K562 (cell line): ENCODE results near the gene GADL1. TPM values are rescaled to one million over a fixed set of nuclear protein-coding genes. Genes with fewer than 3 reads are reported as not detected.

ENCODE experiments used
- ATAC-seq: fragments of 200-7000 bp; cut with Tn5 transposase; 3 replicates; pipeline ENCODE4 v1.9.1; 2020; ENCODE audit warnings: moderate library complexity
- BruUV-seq: library from RNA; stranded (reverse); fragments of 400-500 nt; replicated peaks from 2 replicates; lab custom pipeline; 2021; lab: Mats Ljungman, UMichigan
- CTCF ChIA-PET: fragments of 300-600 bp; formaldehyde crosslinking; extraction: SDS; loops from one replicate; lab custom pipeline; 2021; ENCODE audit warnings: low intra/inter-chr PET ratio; lab: Yijun Ruan, JAX
- POLR2A ChIA-PET: fragments of 300-600, 350-650 bp; sonication (Branson Sonifier 250); formaldehyde crosslinking; extraction: SDS; loops from one replicate; lab custom pipeline; 2021; ENCODE audit warnings: antibody characterized with exemption, inconsistent platforms; lab: Yijun Ruan, JAX
- DNase-seq, 4 experiments: peaks; one replicate each; pipeline versions ENCODE4 v3.0.0 to v3.0.0-alpha.2; 2011 to 2018; ENCODE audit warnings: low spot score in 3 of 4, mixed read lengths in 3 of 4; ENCODE audit errors: extremely low read depth in 1 of 4
- FAIRE-seq: peaks from 2 replicates; lab custom pipeline; 2011; peaks lifted over from hg19 to GRCh38; lab: Jason Lieb, UNC
- H2AFZ ChIP-seq: 2 replicates; pipeline ENCODE4 v1.6.0; 2011; ENCODE audit warnings: low read depth, low read length, control low read depth, inconsistent platforms
- H3K27ac ChIP-seq: fragments of 200-600 bp; 3 replicates; pipeline ENCODE4 v1.8.0; 2011; ENCODE audit warnings: low read depth, mild to moderate bottlenecking, control low read depth, inconsistent platforms, low read length, moderate library complexity, mixed read lengths; ENCODE audit errors: extremely low read depth
- H3K27me3 ChIP-seq, 2 experiments: fragments of 300-600 bp in 1 of 2; 2 replicates in 1 of 2; 3 replicates in 1 of 2; pipeline versions ENCODE4 v1.6.0 to v1.8.0; 2011; ENCODE audit warnings: inconsistent platforms in 2 of 2, low read length in 2 of 2, mild to moderate bottlenecking in 1 of 2, mixed read lengths in 1 of 2, moderate library complexity in 1 of 2; ENCODE audit not compliant: control insufficient read depth in 2 of 2, insufficient read depth in 2 of 2
- H3K36me3 ChIP-seq: fragments of 300-600 bp; 3 replicates; pipeline ENCODE4 v1.8.0; 2011; ENCODE audit warnings: mild to moderate bottlenecking, low read length, inconsistent platforms; ENCODE audit not compliant: control insufficient read depth, insufficient read depth
- H3K4me1 ChIP-seq, 2 experiments: fragments of 200-600 bp in 1 of 2; replicated peaks in 1 of 2; 2 replicates in 1 of 2; 3 replicates in 1 of 2; pipeline versions ENCODE4 v1.5.1 to v1.8.0; 2011; ENCODE audit warnings: inconsistent platforms in 2 of 2, low read length in 2 of 2, mild to moderate bottlenecking in 1 of 2, mixed read lengths in 1 of 2, moderate library complexity in 1 of 2; ENCODE audit not compliant: control insufficient read depth in 2 of 2, insufficient read depth in 2 of 2
- H3K4me2 ChIP-seq: 2 replicates; pipeline ENCODE4 v1.6.1; 2011; ENCODE audit warnings: low read length, control low read depth, inconsistent platforms, mixed read lengths; ENCODE audit not compliant: insufficient read depth
- H3K4me3 ChIP-seq: fragments of 200-600 bp; sonication (generic), shearing (Covaris generic); 2 replicates; pipeline ENCODE4 v1.5.1; 2016; ENCODE audit warnings: control low read depth, inconsistent platforms
- H3K79me2 ChIP-seq: fragments of 200-600 bp; 3 replicates; pipeline ENCODE4 v1.8.0; 2011; ENCODE audit warnings: low read length, inconsistent platforms; ENCODE audit not compliant: control insufficient read depth, insufficient read depth
- H3K9ac ChIP-seq, 2 experiments: 2 replicates each; pipeline versions ENCODE4 v1.6.0 to v1.6.1; 2011; ENCODE audit warnings: low read depth in 2 of 2, low read length in 2 of 2, control low read depth in 1 of 2, inconsistent platforms in 1 of 2, mild to moderate bottlenecking in 1 of 2, mixed read lengths in 1 of 2; ENCODE audit not compliant: insufficient read depth in 1 of 2
- H3K9me1 ChIP-seq: one replicate; pipeline ENCODE4 v1.6.0; 2011; ENCODE audit warnings: inconsistent platforms, mild to moderate bottlenecking, low read length, moderate library complexity; ENCODE audit not compliant: control insufficient read depth, insufficient read depth
- H3K9me3 ChIP-seq: replicated peaks from 2 replicates; pipeline ENCODE4 v1.5.1; 2011; ENCODE audit warnings: low read depth, low read length, inconsistent platforms; ENCODE audit not compliant: control insufficient read depth, insufficient read depth
- H4K20me1 ChIP-seq: replicated peaks from 2 replicates; pipeline ENCODE4 v1.6.1; 2011; ENCODE audit warnings: low read length, inconsistent platforms, mixed read lengths; ENCODE audit not compliant: control insufficient read depth, insufficient read depth
- ARHGAP35 ChIP-seq: fragments of 450-650 bp; IDR thresholded peaks from 2 replicates; pipeline ENCODE4 v1.6.1; 2018; ENCODE audit not compliant: partially characterized antibody
- C11orf30 ChIP-seq: fragments of 450-650 bp; IDR thresholded peaks from 2 replicates; pipeline ENCODE4 v1.6.1; 2016; ENCODE audit warnings: low read depth, mild to moderate bottlenecking
- MAFG ChIP-seq: fragments of 450-650 bp; conservative IDR thresholded peaks from 2 replicates; pipeline ENCODE4 v1.6.1; 2016; ENCODE audit warnings: missing genetic modification characterization, missing compliant biosample characterization
- POLR2AphosphoS2 ChIP-seq: IDR thresholded peaks from 2 replicates; pipeline ENCODE4 v1.6.1; 2012; ENCODE audit warnings: low read length, improper control_type of control experiment
- PPARD ChIP-seq: fragments of 250-450 bp; sonication (Bioruptor Pico); IDR thresholded peaks from 2 replicates; pipeline ENCODE4 v1.8.0; 2022; ENCODE audit warnings: inconsistent platforms, mild to moderate bottlenecking, moderate library complexity
- PURB ChIP-seq: sonication (generic); formaldehyde crosslinking; IDR thresholded peaks from 2 replicates; pipeline ENCODE4 v1.9.0; 2021; ENCODE audit warnings: low read depth, mild to moderate bottlenecking, missing genetic modification reagents
- ZNF316 ChIP-seq: fragments of 450-650 bp; IDR thresholded peaks from 2 replicates; pipeline ENCODE4 v1.6.1; 2016
- ZNF347 ChIP-seq: fragments of 450-650 bp; formaldehyde crosslinking; IDR thresholded peaks from 2 replicates; pipeline ENCODE4 v1.4.0; 2020; ENCODE audit warnings: low read depth, mild to moderate bottlenecking, moderate library complexity
- ZNF586 ChIP-seq: fragments of 450-650 bp; formaldehyde crosslinking; conservative IDR thresholded peaks from 2 replicates; pipeline ENCODE4 v1.4.0; 2020; ENCODE audit warnings: mild to moderate bottlenecking, moderate library complexity
- WGBS: fragments of 100-300 bp; shearing (Covaris generic); methylation state at CpG from one replicate; pipeline ENCODE4 v1.1.6; 2016; ENCODE audit warnings: low coverage, mixed read lengths; ENCODE audit not compliant: insufficient coverage; ENCODE audit errors: missing lambda C conversion rate; 5-methylcytosine and 5-hydroxymethylcytosine counted together
- in situ Hi-C: fragments of 300-500 bp; cut with MboI; formaldehyde crosslinking; loops from 4 replicates; pipeline ENCODE4 v1.15.0; 2018; ENCODE audit warnings: inconsistent platforms, mixed read lengths
- intact Hi-C: fragments of 100-400 bp; cut with micrococcal nuclease; formaldehyde crosslinking; loops from 2 replicates; pipeline ENCODE4 v1.14.2; 2022
- polyA plus RNA-seq, 8 experiments: library from polyadenylated mRNA; depleted of rRNA in 4 of 8; stranded (reverse) in 5 of 8; unstranded in 3 of 8; fragments of >200 nt; fragmentation: Nextera tagmentation in 2 of 8; fragmentation: Illumina TruSeq in 1 of 8; extraction: Ambion mirVana in 2 of 8; extraction: Trizol in 1 of 8; gene quantifications; 2 replicates each; pipeline versions ENCODE4 v1.2.1 to v1.2.3, GENCODE V29; 2011 to 2014; ENCODE audit warnings: inconsistent platforms in 1 of 8, missing spikeins in 1 of 8
- total RNA-seq, 7 experiments: library from RNA; depleted of rRNA in 6 of 7; stranded (reverse); fragments of >200 nt in 6 of 7; fragmentation: Illumina TruSeq in 2 of 7; extraction: Trizol in 2 of 7; gene quantifications; 2 replicates each; pipeline versions ENCODE4 v1.2.1 to v1.2.3, GENCODE V29; 2011 to 2021; ENCODE audit warnings: low replicate concordance in 1 of 7
- TF ChIP-seq, protein P1 (sequence below), 2 experiments: fragments of 200-800 bp in 1 of 2; sonication (Bioruptor generic) in 1 of 2; sonication (generic) in 1 of 2; formaldehyde crosslinking in 1 of 2; IDR thresholded peaks in 1 of 2; conservative IDR thresholded peaks in 1 of 2; 2 replicates each; pipeline versions ENCODE4 v1.5.0 to v1.6.1; 2016 to 2020; ENCODE audit warnings: missing compliant biosample characterization in 1 of 2, missing genetic modification characterization in 1 of 2, missing genetic modification reagents in 1 of 2
- TF ChIP-seq, protein P2 (sequence below): IDR thresholded peaks from 2 replicates; pipeline ENCODE4 v1.6.1; 2011; ENCODE audit not compliant: insufficient read length; ENCODE audit errors: extremely low read depth

Gene GADL1
- total and polyA plus RNA-seq, 9 of the 15 experiments (the other 6 are each of a cell fraction or from before 2014, with no cell fraction given) = 0.07 TPM; not detected in 8

DNA sequence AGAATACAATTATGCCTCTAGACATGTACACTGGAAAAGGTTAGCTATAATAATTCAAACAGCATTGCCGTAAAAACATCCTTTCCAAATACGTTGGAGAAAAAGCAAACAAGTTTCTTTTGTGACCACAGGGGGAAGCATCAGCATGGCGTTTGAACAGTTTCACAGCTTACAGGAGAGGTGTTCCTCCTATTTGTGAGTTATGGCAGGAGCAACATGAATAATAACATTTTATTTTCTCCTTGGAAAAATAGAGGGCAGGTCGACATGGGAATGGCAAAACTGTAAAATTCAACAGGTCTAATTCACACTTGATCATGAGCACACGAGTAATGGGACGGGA, 39.7 kb upstream of the GADL1 start (continued):
- TF ChIP-seq, protein P1, sequence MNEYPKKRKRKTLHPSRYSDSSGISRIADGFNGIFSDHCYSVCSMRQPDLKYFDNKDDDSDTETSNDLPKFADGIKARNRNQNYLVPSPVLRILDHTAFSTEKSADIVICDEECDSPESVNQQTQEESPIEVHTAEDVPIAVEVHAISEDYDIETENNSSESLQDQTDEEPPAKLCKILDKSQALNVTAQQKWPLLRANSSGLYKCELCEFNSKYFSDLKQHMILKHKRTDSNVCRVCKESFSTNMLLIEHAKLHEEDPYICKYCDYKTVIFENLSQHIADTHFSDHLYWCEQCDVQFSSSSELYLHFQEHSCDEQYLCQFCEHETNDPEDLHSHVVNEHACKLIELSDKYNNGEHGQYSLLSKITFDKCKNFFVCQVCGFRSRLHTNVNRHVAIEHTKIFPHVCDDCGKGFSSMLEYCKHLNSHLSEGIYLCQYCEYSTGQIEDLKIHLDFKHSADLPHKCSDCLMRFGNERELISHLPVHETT (CRISPR knock-in tag; conservative IDR thresholded peaks at IDR 0.05 in 1 of 2, IDR thresholded peaks at IDR 0.05 in 1 of 2) = no peak
- TF ChIP-seq PURB (CRISPR knock-in tag) (no peak), ZNF586 (CRISPR knock-in tag) (no peak), POLR2AphosphoS2 (no peak), ARHGAP35 (no peak), ZNF347 (CRISPR knock-in tag) (no peak)
- TF ChIP-seq, protein P2, sequence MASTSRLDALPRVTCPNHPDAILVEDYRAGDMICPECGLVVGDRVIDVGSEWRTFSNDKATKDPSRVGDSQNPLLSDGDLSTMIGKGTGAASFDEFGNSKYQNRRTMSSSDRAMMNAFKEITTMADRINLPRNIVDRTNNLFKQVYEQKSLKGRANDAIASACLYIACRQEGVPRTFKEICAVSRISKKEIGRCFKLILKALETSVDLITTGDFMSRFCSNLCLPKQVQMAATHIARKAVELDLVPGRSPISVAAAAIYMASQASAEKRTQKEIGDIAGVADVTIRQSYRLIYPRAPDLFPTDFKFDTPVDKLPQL = no peak

DNA sequence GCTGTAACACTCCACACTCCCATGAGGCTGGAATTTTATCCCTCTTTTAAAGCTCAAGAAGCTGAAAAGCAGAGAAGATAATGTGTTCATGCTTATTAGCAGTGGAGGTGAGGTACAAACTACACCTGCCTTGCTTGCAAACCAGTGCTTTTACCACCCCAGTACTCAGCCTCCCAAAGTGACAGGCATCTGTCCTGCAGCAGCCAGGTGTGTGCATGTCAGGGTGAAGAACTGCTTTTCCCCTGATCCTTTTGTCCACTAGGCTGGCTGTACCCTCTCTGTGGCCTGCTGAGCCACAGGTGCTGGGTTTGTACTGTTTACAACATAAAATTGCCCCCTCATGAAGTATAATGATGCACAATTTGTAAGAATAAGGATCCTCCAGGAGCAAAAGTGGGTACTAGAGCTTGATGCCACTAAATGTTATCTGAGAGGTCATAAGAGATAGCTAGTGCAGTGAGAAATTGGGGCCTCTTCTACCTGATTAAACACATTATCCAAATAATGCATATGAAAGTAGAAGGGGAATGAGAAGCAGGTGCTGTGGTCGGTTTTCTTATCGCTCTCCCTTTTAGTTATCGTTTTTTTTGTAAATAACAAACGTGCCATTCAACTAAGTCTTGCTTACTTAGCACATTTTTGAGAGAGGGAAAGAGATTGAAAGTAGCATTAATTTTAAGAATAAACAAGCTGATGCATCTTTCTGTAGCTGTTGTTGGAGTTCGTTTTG, 39.2 kb upstream of the GADL1 start:
- no peaks in the 10 kb centered on the region for H3K9me3 ChIP-seq
- ATAC-seq = no peak

More for the DNA sequence above, 39.2 kb upstream of the GADL1 start:
- H4K20me1 ChIP-seq = no peaks in the 10 kb centered on the region
- no peaks in the 10 kb centered on the region for H3K27me3 ChIP-seq
- H2AFZ ChIP-seq = no peak overlapping the region
- no peaks in the 10 kb centered on the region for H3K36me3 ChIP-seq
- in situ Hi-C loops = no loop called here
- H3K4me1 ChIP-seq = no peaks in the 10 kb centered on the region
- FAIRE-seq = no peak
- ChIA-PET POLR2A (interaction anchor here (0.6 to 1.3 kb wide), 2 partner anchors 8 to 142 kb away, joined by 3 to 5 read pairs; no protein-coding TSS in a partner anchor), CTCF (interaction anchor here (0.6 kb wide), 1 partner anchor 973 kb away, joined by 3 read pairs; no protein-coding TSS in a partner anchor)
- H3K9me1 ChIP-seq = no peaks in the 10 kb centered on the region
- H3K4me3 ChIP-seq = no peak overlapping the region
- intact Hi-C loops = loop anchor here (5.0 kb wide), 1 partner anchor 199 kb away; no protein-coding TSS in a partner anchor
- H3K4me2 ChIP-seq = no peak overlapping the region
- WGBS = 0% methylated on average over 5 of the region's 5 CpGs
- H3K27ac ChIP-seq = no peak overlapping the region
- TF ChIP-seq MAFG (tag) (peak; percentile 57), C11orf30 (peak; percentile 47; the same call in 1 of the 2 replicates), PPARD (no peak), ZNF316 (peak; percentile 56)
- DNase-seq = no peak
- no peak overlapping the region for H3K9ac ChIP-seq
- H3K79me2 ChIP-seq = no peaks in the 10 kb centered on the region
- no TSS peak for BruUV-seq
